Calu3 (cell line): Measurements from ENCODE around the gene C11orf24. TPM values are rescaled to one million over a fixed set of nuclear protein-coding genes. Genes with fewer than 3 reads are reported as not detected.

ENCODE experiments used
- BruUV-seq: library from RNA; stranded (reverse); fragments of 400-500 nt; replicated peaks from 2 replicates; lab custom pipeline; 2021; lab: Mats Ljungman, UMichigan
- CTCF ChIA-PET: fragments of 300-600 bp; sonication (Branson Sonifier 250); formaldehyde crosslinking; loops from one replicate; lab custom pipeline; 2022; ENCODE audit warnings: antibody characterized with exemption; lab: Charles Lee
- DNase-seq: peaks from one replicate; pipeline ENCODE4 v3.0.0; 2022
- H3K27ac Mint-ChIP-seq: one replicate; pipeline ENCODE4 v1.8.0; 2022; ENCODE audit warnings: mixed read lengths; ENCODE audit not compliant: unreplicated experiment
- H3K27me3 Mint-ChIP-seq: one replicate; pipeline ENCODE4 v1.8.0; 2022; ENCODE audit warnings: mixed read lengths; ENCODE audit not compliant: unreplicated experiment
- H3K36me3 Mint-ChIP-seq: one replicate; pipeline ENCODE4 v1.8.0; 2022; ENCODE audit warnings: mild to moderate bottlenecking, moderate library complexity, mixed read lengths; ENCODE audit not compliant: insufficient read depth, unreplicated experiment
- H3K4me1 Mint-ChIP-seq: one replicate; pipeline ENCODE4 v1.8.0; 2022; ENCODE audit warnings: mild to moderate bottlenecking, low read depth, mixed read lengths; ENCODE audit not compliant: unreplicated experiment
- H3K4me3 Mint-ChIP-seq: one replicate; pipeline ENCODE4 v1.8.0; 2022; ENCODE audit warnings: mild to moderate bottlenecking, low read depth, moderate library complexity, mixed read lengths; ENCODE audit not compliant: unreplicated experiment
- H3K9me3 Mint-ChIP-seq: one replicate; pipeline ENCODE4 v1.8.0; 2022; ENCODE audit warnings: low read depth, mixed read lengths; ENCODE audit not compliant: unreplicated experiment
- CTCF ChIP-seq: fragments of 200-600 bp; IDR thresholded peaks from one replicate; pipeline ENCODE4 v1.8.0; 2022; ENCODE audit warnings: antibody characterized with exemption; ENCODE audit not compliant: unreplicated experiment
- intact Hi-C: fragments of 100-400 bp; cut with micrococcal nuclease; formaldehyde crosslinking; loops from one replicate; pipeline ENCODE4 v1.10.0; 2022; ENCODE audit not compliant: unreplicated experiment
- total RNA-seq: library from RNA; stranded (reverse); gene quantifications from 2 replicates; pipeline ENCODE4 v1.2.3, GENCODE V29; 2022

The C11orf24 gene
- total RNA-seq, 1 experiment from 2014 or later, result 52.3 TPM

- H3K27ac Mint-ChIP-seq, result no peak overlapping the region
- peak; percentile 96 for TF ChIP-seq CTCF
Measured at GRCh38 chr11:68297812-68298658, 26.3 kb upstream of the C11orf24 start.

GRCh38 chr11:68297494-68297811, 25.7 kb upstream of the C11orf24 start:
- peaks cover 13% of the 10 kb centered on the region for H3K36me3 Mint-ChIP-seq
- intact Hi-C loops, result loop anchor here (1.0 to 10.0 kb wide), 3 partner anchors 27 to 83 kb away; partner anchors contain the start of genes C11orf24 and KMT5B
- TF ChIP-seq CTCF, result no peak
- no peaks in the 10 kb centered on the region for H3K9me3 Mint-ChIP-seq
- no peak overlapping the region for H3K27ac Mint-ChIP-seq
- no TSS peak for BruUV-seq
- H3K4me1 Mint-ChIP-seq, result peaks cover 19% of the 10 kb centered on the region
- H3K4me3 Mint-ChIP-seq, result peak overlapping the region; percentile 27
- DNase-seq, result no peak
- no peaks in the 10 kb centered on the region for H3K27me3 Mint-ChIP-seq
- CTCF ChIA-PET, result interaction anchor here (1.9 to 4.0 kb wide), 6 partner anchors 17 to 88 kb away, joined by 6 to 47 read pairs (median 14); partner anchors contain the start of gene C11orf24

More at GRCh38 chr11:68297812-68298658, 26.3 kb upstream of the C11orf24 start:
- no peaks in the 10 kb centered on the region for H3K27me3 Mint-ChIP-seq
- H3K36me3 Mint-ChIP-seq, result peaks cover 19% of the 10 kb centered on the region
- H3K4me3 Mint-ChIP-seq, result peak overlapping the region; percentile 27
- CTCF ChIA-PET, result interaction anchor here (0.7 to 4.0 kb wide), 10 partner anchors 16 to 89 kb away, joined by 3 to 47 read pairs (median 6); partner anchors contain the start of gene C11orf24
- no TSS peak for BruUV-seq
- intact Hi-C loops, result loop anchor here (1.0 to 10.0 kb wide), 3 partner anchors 27 to 83 kb away; partner anchors contain the start of genes C11orf24 and KMT5B
- DNase-seq, result peak; percentile 87
- H3K9me3 Mint-ChIP-seq, result no peaks in the 10 kb centered on the region
- peaks cover 24% of the 10 kb centered on the region for H3K4me1 Mint-ChIP-seq

GRCh38 chr11:68297052-68297378, 25.2 kb upstream of the C11orf24 start:
- intact Hi-C loops, result loop anchor here (1.0 to 10.0 kb wide), 3 partner anchors 26 to 82 kb away; partner anchors contain the start of genes C11orf24 and KMT5B
- peaks cover 18% of the 10 kb centered on the region for H3K4me1 Mint-ChIP-seq
- CTCF ChIA-PET, result interaction anchor here (0.6 to 4.0 kb wide), 6 partner anchors 17 to 88 kb away, joined by 3 to 47 read pairs (median 12); partner anchors contain the start of gene C11orf24
- no peak for DNase-seq
- H3K27ac Mint-ChIP-seq, result no peak overlapping the region
- H3K9me3 Mint-ChIP-seq, result no peaks in the 10 kb centered on the region
- H3K27me3 Mint-ChIP-seq, result no peaks in the 10 kb centered on the region
- no peak overlapping the region for H3K4me3 Mint-ChIP-seq
- no TSS peak for BruUV-seq
- peaks cover 11% of the 10 kb centered on the region for H3K36me3 Mint-ChIP-seq
- no peak for TF ChIP-seq CTCF

- intact Hi-C loops, result loop anchor here (1.0 to 10.0 kb wide), 3 partner anchors 26 to 82 kb away; partner anchors contain the start of genes C11orf24 and KMT5B
Measured at GRCh38 chr11:68296344-68297051, 24.7 kb upstream of the C11orf24 start.

More at GRCh38 chr11:68296344-68297051, 24.7 kb upstream of the C11orf24 start:
- DNase-seq, result no peak
- Mint-ChIP-seq H3K27ac (no peak overlapping the region), H3K9me3 (no peaks in the 10 kb centered on the region), H3K27me3 (no peaks in the 10 kb centered on the region), H3K4me3 (no peak overlapping the region), H3K36me3 (peaks cover 11% of the 10 kb centered on the region), H3K4me1 (peaks cover 18% of the 10 kb centered on the region)
- CTCF ChIA-PET, result interaction anchor here (0.6 to 4.0 kb wide), 4 partner anchors 18 to 87 kb away, joined by 3 to 47 read pairs (median 6); no protein-coding TSS in a partner anchor
- BruUV-seq, result no TSS peak
- TF ChIP-seq CTCF, result no peak
